ENCODE data around the gene CACNB1. TPM values are rescaled to one million over a fixed set of nuclear protein-coding genes. Genes with fewer than 3 reads are reported as not detected.
"Not testable (repeated sequence)": the region's sequence is repeated elsewhere in the genome, so short reads cannot be mapped to it uniquely, and the experiment has no call there.

Gene CACNB1
- total and polyA plus RNA-seq, 12 donors: 0.85 to 28.8 (median 5.6) TPM

DNA sequence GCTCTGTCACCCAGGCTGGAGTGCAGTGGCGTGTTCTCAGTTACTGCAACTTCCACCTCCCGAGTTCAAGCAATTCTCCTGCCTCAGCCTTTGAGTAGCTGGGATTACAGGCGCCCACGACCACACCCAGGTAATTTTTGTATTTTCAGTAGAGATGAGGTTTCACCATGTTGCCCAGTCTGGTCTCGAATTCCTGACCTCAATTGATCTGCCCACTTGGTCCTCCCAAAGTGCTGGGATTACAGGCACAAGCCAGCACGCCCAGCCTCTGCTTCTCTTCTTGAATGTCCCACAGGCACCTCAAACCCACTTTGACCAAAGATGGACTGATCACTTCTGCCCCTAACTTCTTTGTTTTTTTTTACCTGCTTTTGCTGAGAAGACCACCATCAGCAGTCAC is 26.9 kb downstream of the CACNB1 start:
- intact Hi-C loops (cut with DNase I): no loop called here
- 68 to 81% (median 73%) methylated on average over 6 of the region's 6 CpGs for WGBS, 4 donors
- TF ChIP-seq, protein P1, sequence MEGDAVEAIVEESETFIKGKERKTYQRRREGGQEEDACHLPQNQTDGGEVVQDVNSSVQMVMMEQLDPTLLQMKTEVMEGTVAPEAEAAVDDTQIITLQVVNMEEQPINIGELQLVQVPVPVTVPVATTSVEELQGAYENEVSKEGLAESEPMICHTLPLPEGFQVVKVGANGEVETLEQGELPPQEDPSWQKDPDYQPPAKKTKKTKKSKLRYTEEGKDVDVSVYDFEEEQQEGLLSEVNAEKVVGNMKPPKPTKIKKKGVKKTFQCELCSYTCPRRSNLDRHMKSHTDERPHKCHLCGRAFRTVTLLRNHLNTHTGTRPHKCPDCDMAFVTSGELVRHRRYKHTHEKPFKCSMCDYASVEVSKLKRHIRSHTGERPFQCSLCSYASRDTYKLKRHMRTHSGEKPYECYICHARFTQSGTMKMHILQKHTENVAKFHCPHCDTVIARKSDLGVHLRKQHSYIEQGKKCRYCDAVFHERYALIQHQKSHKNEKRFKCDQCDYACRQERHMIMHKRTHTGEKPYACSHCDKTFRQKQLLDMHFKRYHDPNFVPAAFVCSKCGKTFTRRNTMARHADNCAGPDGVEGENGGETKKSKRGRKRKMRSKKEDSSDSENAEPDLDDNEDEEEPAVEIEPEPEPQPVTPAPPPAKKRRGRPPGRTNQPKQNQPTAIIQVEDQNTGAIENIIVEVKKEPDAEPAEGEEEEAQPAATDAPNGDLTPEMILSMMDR (IDR thresholded peaks at IDR 0.05): no peak
- TF ChIP-seq POLR2A (IDR thresholded peaks at IDR 0.05): no peak
- DNase-seq: no peak
- Histone ChIP-seq H3K4me3 (no peak overlapping the region), H3K27ac (no peak overlapping the region), H3K9me3 (replicated peaks in 1 of 3) (no peaks in the 10 kb centered on the region), H3K27me3 (peaks cover 3% of the 10 kb centered on the region), H3K4me1 (replicated peaks in 1 of 2) (no peaks in the 10 kb centered on the region), H3K36me3 (replicated peaks in 1 of 2) (no peaks in the 10 kb centered on the region)

DNA sequence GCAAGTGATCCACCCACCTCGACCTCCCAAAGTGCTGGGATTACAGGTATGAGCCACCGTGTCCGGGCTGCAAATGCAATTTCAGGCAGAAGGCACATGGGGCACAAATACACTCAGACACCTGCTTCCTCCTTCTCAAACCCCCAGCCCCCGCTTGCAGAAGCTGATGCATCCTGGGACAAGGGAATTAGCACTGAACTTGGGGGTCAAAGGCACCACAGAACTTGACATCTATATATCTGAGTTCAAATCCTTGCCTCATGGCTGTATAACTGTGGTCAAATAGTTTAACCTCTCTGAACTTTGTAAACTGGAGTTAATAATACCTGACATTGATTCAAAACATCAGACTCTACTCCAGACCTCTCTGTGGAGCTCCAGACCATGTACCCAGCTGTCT is 27.4 kb downstream of the CACNB1 start:
- H3K36me3 ChIP-seq (replicated peaks in 1 of 2): no peaks in the 10 kb centered on the region
- TF ChIP-seq, protein P1 (IDR thresholded peaks at IDR 0.05): no peak
- TF ChIP-seq POLR2A (IDR thresholded peaks at IDR 0.05): no peak
- intact Hi-C loops (cut with DNase I): no loop called here
- H3K27ac ChIP-seq: no peak overlapping the region
- DNase-seq: no peak
- peaks cover 7% of the 10 kb centered on the region for H3K27me3 ChIP-seq
- WGBS, 4 donors: 62 to 80% (median 66%) methylated on average over 3 to 4 of the region's 4 CpGs
- no peak overlapping the region for H3K4me3 ChIP-seq
- H3K9me3 ChIP-seq (replicated peaks in 1 of 3): no peaks in the 10 kb centered on the region
- no peaks in the 10 kb centered on the region for H3K4me1 ChIP-seq (replicated peaks in 1 of 2)

DNA sequence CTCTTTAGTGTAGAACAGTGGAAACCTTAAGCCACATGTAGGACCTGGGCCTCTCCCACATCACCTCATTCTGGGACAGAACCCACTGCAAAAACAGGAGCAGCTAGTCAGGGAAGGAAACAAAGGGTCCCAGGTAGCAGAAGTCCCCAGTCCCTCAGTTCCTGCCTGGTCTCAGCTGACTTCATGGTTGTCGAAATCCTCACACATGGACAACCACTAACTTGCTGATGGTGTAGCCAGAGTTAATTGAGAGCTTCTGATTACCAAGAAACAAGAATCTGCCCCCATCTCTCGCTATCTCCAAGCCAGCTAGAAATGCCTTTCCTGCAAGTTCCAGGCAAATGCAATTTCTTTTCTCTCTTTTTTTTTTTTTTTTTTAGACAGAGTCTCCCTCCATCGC is 28.0 kb downstream of the CACNB1 start:
- intact Hi-C loops (cut with DNase I): no loop called here
- 70 to 81% (median 76%) methylated on average over 3 of the region's 3 CpGs for WGBS, 4 donors
- Histone ChIP-seq H3K27me3 (peaks cover 12% of the 10 kb centered on the region), H3K36me3 (replicated peaks in 1 of 2) (no peaks in the 10 kb centered on the region), H3K9me3 (replicated peaks in 1 of 3) (no peaks in the 10 kb centered on the region), H3K27ac (no peak overlapping the region), H3K4me1 (replicated peaks in 1 of 2) (peaks cover 0 to under 1% of the 10 kb centered on the region in 2 donors), H3K4me3 (no peak overlapping the region)
- DNase-seq: no peak
- TF ChIP-seq, protein P1 (IDR thresholded peaks at IDR 0.05): no peak
- TF ChIP-seq POLR2A (IDR thresholded peaks at IDR 0.05): no peak

DNA sequence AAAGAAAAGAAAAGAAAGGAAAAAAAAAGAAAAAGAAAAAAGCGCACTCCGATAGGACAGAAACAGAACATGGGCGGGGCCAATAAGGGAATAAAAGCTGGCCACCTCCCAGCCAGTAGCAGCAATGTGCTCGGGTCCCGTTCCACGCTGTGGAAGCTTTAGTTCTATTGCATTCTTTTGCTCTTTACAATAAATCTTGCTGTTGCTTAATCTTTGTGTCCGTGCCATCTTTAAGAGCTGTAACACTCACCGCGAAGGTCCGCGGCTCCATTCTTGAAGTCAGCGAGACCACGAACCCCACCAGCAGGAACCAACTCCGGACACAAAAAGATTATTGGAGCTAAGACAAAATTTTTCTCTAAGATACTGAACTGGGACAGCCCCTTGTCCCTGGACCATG is 28.4 kb downstream of the CACNB1 start:
- 79 to 86% (median 81%) methylated on average over 14 of the region's 14 CpGs for WGBS, 4 donors
- DNase-seq: no peak
- Histone ChIP-seq H3K9me3 (replicated peaks in 1 of 3) (no peaks in the 10 kb centered on the region), H3K4me3 (no peak overlapping the region), H3K27ac (no peak overlapping the region), H3K36me3 (replicated peaks in 1 of 2) (no peaks in the 10 kb centered on the region), H3K27me3 (peaks cover 12% of the 10 kb centered on the region), H3K4me1 (replicated peaks in 1 of 2) (peaks cover 0 to 5% of the 10 kb centered on the region in 2 donors)
- TF ChIP-seq POLR2A (IDR thresholded peaks at IDR 0.05): no peak
- TF ChIP-seq, protein P1 (IDR thresholded peaks at IDR 0.05): no peak
- intact Hi-C loops (cut with DNase I): no loop called here

DNA sequence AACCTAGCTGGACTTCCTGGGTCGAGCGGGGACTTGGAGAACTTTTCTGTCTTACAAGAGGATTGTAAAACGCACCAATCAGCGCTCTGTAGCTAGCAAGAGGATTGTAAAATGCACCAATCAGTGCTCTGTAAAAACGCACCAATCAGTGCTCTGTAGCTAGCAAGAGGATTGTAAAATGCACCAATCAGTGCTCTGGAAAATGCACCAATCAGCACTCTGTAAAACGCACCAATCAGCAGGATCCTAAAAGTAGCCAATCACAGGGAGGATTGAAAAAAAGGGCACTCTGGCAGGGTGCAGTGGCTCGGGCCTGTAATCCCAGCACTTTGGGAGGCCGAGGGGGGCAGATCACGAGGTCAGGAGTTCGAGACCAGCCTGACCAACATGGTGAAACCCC is 29.0 kb downstream of the CACNB1 start:
- H3K4me1 ChIP-seq (replicated peaks in 1 of 2); H3K27ac ChIP-seq; H3K9me3 ChIP-seq (replicated peaks in 1 of 3); H3K36me3 ChIP-seq (replicated peaks in 1 of 2); H3K4me3 ChIP-seq; DNase-seq; intact Hi-C loops (cut with DNase I): not testable (repeated sequence)
- peaks cover 12% of the 10 kb centered on the region for H3K27me3 ChIP-seq
- 90 to 96% (median 94%) methylated on average over 10 of the region's 10 CpGs for WGBS, 4 donors

Measured in adrenal gland (tissue), 12 donors.